C4-2B (cell line): ENCODE measurements around the gene TRPC4.

Experiments
- ZFX ChIP-seq: fragments of 450-650 bp; IDR thresholded peaks from 2 replicates; pipeline ENCODE4 v1.6.1; 2017
- TF ChIP-seq, protein P1 (sequence below): fragments of 450-650 bp; conservative IDR thresholded peaks from 2 replicates; pipeline ENCODE4 v1.5.1; 2017; ENCODE audit warnings: mild to moderate bottlenecking

- TF ChIP-seq, protein P1, sequence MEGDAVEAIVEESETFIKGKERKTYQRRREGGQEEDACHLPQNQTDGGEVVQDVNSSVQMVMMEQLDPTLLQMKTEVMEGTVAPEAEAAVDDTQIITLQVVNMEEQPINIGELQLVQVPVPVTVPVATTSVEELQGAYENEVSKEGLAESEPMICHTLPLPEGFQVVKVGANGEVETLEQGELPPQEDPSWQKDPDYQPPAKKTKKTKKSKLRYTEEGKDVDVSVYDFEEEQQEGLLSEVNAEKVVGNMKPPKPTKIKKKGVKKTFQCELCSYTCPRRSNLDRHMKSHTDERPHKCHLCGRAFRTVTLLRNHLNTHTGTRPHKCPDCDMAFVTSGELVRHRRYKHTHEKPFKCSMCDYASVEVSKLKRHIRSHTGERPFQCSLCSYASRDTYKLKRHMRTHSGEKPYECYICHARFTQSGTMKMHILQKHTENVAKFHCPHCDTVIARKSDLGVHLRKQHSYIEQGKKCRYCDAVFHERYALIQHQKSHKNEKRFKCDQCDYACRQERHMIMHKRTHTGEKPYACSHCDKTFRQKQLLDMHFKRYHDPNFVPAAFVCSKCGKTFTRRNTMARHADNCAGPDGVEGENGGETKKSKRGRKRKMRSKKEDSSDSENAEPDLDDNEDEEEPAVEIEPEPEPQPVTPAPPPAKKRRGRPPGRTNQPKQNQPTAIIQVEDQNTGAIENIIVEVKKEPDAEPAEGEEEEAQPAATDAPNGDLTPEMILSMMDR: no peak
- TF ChIP-seq ZFX: no peak
Measured at GRCh38 chr13:37597477-37598025, 272.0 kb downstream of the TRPC4 start.
